H1 (cell line): Measurements from ENCODE around the gene PROCR. TPM values are rescaled to one million over a fixed set of nuclear protein-coding genes. Genes with fewer than 3 reads are reported as not detected.
A peak's percentile ranks its signal among the peaks of the same experiment; 100 is the strongest.

Source experiments
- ATF2 ChIP-seq: IDR thresholded peaks from 2 replicates; pipeline ENCODE4 v1.6.1; 2012; ENCODE audit warnings: low read length, inconsistent platforms
- BCL11A ChIP-seq, 2 experiments: IDR thresholded peaks; one replicate each; pipeline ENCODE4 v1.6.1; 2011; ENCODE audit warnings: low read depth in 2 of 2, low read length in 2 of 2, mild to moderate bottlenecking in 2 of 2
- CREB1 ChIP-seq: IDR thresholded peaks from 2 replicates; pipeline ENCODE4 v1.6.1; 2012; ENCODE audit warnings: inconsistent platforms
- CTBP2 ChIP-seq: IDR thresholded peaks from 2 replicates; pipeline ENCODE4 v1.7.0; 2011; ENCODE audit warnings: borderline replicate concordance, mild to moderate bottlenecking, moderate library complexity, mixed read lengths, low read length; ENCODE audit not compliant: insufficient read depth, insufficient read length
- E2F6 ChIP-seq: IDR thresholded peaks from 2 replicates; pipeline ENCODE4 v1.6.1; 2012; ENCODE audit warnings: inconsistent platforms
- EZH2 ChIP-seq: fragments of 200-600 bp; sonication (generic); IDR thresholded peaks from 2 replicates; pipeline ENCODE4 v1.7.1; 2012; ENCODE audit warnings: low read depth, mild to moderate bottlenecking, moderate library complexity, low read length, inconsistent platforms; ENCODE audit not compliant: severe bottlenecking
- GABPA ChIP-seq: IDR thresholded peaks from 2 replicates; pipeline ENCODE4 v1.6.1; 2011; ENCODE audit warnings: mild to moderate bottlenecking, low read length, moderate library complexity, borderline replicate concordance; ENCODE audit not compliant: insufficient read depth
- GTF2F1 ChIP-seq: IDR thresholded peaks from 2 replicates; pipeline ENCODE4 v1.6.1; 2012; ENCODE audit warnings: low read depth, low read length, improper control_type of control experiment, borderline replicate concordance
- HDAC2 ChIP-seq, 2 experiments: fragments of 300-600 bp in 1 of 2; sonication (generic) in 1 of 2; IDR thresholded peaks; 2 replicates each; pipeline ENCODE4 v1.6.1; 2011 to 2012; ENCODE audit warnings: low read depth in 2 of 2, low read length in 2 of 2, mild to moderate bottlenecking in 2 of 2, moderate library complexity in 2 of 2, borderline replicate concordance in 1 of 2, inconsistent platforms in 1 of 2
- JUN ChIP-seq: IDR thresholded peaks from 2 replicates; pipeline ENCODE4 v1.6.1; 2011; ENCODE audit warnings: low read depth, mild to moderate bottlenecking, improper control_type of control experiment, low read length
- KDM4A ChIP-seq: IDR thresholded peaks from one replicate; pipeline ENCODE4 v1.7.1; 2012; ENCODE audit warnings: low read depth, mild to moderate bottlenecking, moderate library complexity, low read length, inconsistent platforms; ENCODE audit not compliant: severe bottlenecking
- KDM5A ChIP-seq: fragments of 200-600 bp; IDR thresholded peaks from 2 replicates; pipeline ENCODE4 v1.7.1; 2012; ENCODE audit warnings: mild to moderate bottlenecking, low read length, inconsistent platforms, mixed read lengths
- PHF8 ChIP-seq: fragments of 200-600 bp; sonication (generic); conservative IDR thresholded peaks from 2 replicates; pipeline ENCODE4 v1.7.1; 2012; ENCODE audit warnings: low read depth, mild to moderate bottlenecking, inconsistent platforms, low read length, moderate library complexity
- POLR2A ChIP-seq, 2 experiments: IDR thresholded peaks; 1 replicate in 1 of 2; 2 replicates in 1 of 2; pipeline ENCODE4 v1.6.1; 2011; ENCODE audit warnings: low read depth in 2 of 2, low read length in 2 of 2, mild to moderate bottlenecking in 2 of 2; ENCODE audit errors: control extremely low read depth in 1 of 2
- POU5F1 ChIP-seq: IDR thresholded peaks from 2 replicates; pipeline ENCODE4 v1.6.1; 2011; ENCODE audit warnings: low read depth, mild to moderate bottlenecking, low read length, moderate library complexity
- RBBP5 ChIP-seq: IDR thresholded peaks from 2 replicates; pipeline ENCODE4 v1.7.1; 2012; ENCODE audit warnings: low read depth, mild to moderate bottlenecking, inconsistent platforms, low read length, moderate library complexity, borderline replicate concordance
- SAP30 ChIP-seq: fragments of 300-600 bp; sonication (generic); IDR thresholded peaks from 2 replicates; pipeline ENCODE4 v1.7.1; 2012; ENCODE audit warnings: low read length, moderate library complexity, mild to moderate bottlenecking, inconsistent platforms; ENCODE audit not compliant: insufficient read depth, insufficient replicate concordance
- SIX5 ChIP-seq: IDR thresholded peaks from 2 replicates; pipeline ENCODE4 v1.6.1; 2011; ENCODE audit warnings: mild to moderate bottlenecking, low read depth, low read length
- SP1 ChIP-seq: IDR thresholded peaks from 2 replicates; pipeline ENCODE4 v1.6.1; 2011; ENCODE audit warnings: low read depth, low read length
- SRF ChIP-seq: IDR thresholded peaks from 2 replicates; pipeline ENCODE4 v1.6.1; 2011; ENCODE audit warnings: mild to moderate bottlenecking, low read depth, low read length, moderate library complexity
- TCF12 ChIP-seq: IDR thresholded peaks from 2 replicates; pipeline ENCODE4 v1.6.1; 2011; ENCODE audit warnings: low read depth, mild to moderate bottlenecking, low read length
- ZNF274 ChIP-seq: IDR thresholded peaks from 2 replicates; pipeline ENCODE4 v1.7.0; 2012; ENCODE audit warnings: low read length, borderline replicate concordance; ENCODE audit errors: extremely low read depth
- polyA plus RNA-seq, 7 experiments: library from polyadenylated mRNA; depleted of rRNA in 3 of 7; stranded (reverse) in 5 of 7; unstranded in 2 of 7; fragments of >200 nt in 5 of 7; fragments of 200-250 nt in 2 of 7; gene quantifications; 1 replicate in 5 of 7; 2 replicates in 1 of 7; 4 replicates in 1 of 7; pipeline versions ENCODE4 v1.2.1 to v1.2.3, GENCODE V29; 2011 to 2013; ENCODE audit warnings: missing spikeins in 2 of 7, mixed read lengths in 2 of 7
- total RNA-seq: library from RNA; stranded (reverse); fragmentation: NEBNext Ultra II Directional; extraction: Animal tissue kit (Norgen Biotek cat#: 25700); gene quantifications from 2 replicates; pipeline ENCODE4 v1.2.1, GENCODE V29; 2021

PROCR gene
- total and polyA plus RNA-seq, 2 of the 8 experiments (the other 6 are each of a cell fraction or from before 2014, with no cell fraction given): 21.3 to 42.9 TPM

- no peak for TF ChIP-seq HDAC2 (IDR thresholded peaks at IDR 0.05; ENCODE audit: borderline replicate concordance in 1 of 2, low read depth in 2 of 2, low read length in 2 of 2)
- no peak for TF ChIP-seq GABPA
- no peak for TF ChIP-seq GTF2F1
- TF ChIP-seq ZNF274: no peak
- TF ChIP-seq SRF: no peak
- TF ChIP-seq EZH2: no peak
- TF ChIP-seq ATF2: no peak
- no peak for TF ChIP-seq JUN
- no peak for TF ChIP-seq E2F6
- TF ChIP-seq PHF8: peak; percentile 56; the same call in 1 of the 2 replicates
- peak; percentile 46 for TF ChIP-seq KDM4A
- no peak for TF ChIP-seq BCL11A (IDR thresholded peaks at IDR 0.05; ENCODE audit: low read depth in 2 of 2, low read length in 2 of 2)
- no peak for TF ChIP-seq KDM5A
- TF ChIP-seq CREB1: peak; percentile 45; the same call in 1 of the 2 replicates
- no peak for TF ChIP-seq SAP30
- no peak for TF ChIP-seq POU5F1
- TF ChIP-seq TCF12: no peak
- TF ChIP-seq SIX5: peak; percentile 77
- TF ChIP-seq CTBP2: no peak
- peak; percentile 53; the same call in 1 of the 2 replicates for TF ChIP-seq SP1
- peak in 1 of 2 experiments; percentile 57; a peak in 2 of 3 replicates for TF ChIP-seq POLR2A (IDR thresholded peaks at IDR 0.05; ENCODE audit: control extremely low read depth in 1 of 2, low read depth in 2 of 2, low read length in 2 of 2)
- no peak for TF ChIP-seq RBBP5
These were observed 24.8 kb upstream of the PROCR start, which contains the start of gene EDEM2 (continued) for GRCh38 chr20:35146920-35147574.
